ENCODE data around the gene RABGEF1.

GRCh38 chr7:66778201-66778600 lies 37.7 kb downstream of the RABGEF1 start:
- TF ChIP-seq ZNF274 (IDR thresholded peaks at IDR 0.05; ENCODE audit: borderline replicate concordance, extremely low read depth, low read length) (no peak), CTCF (IDR thresholded peaks at IDR 0.05; ENCODE audit: control extremely low read depth in 1 of 3, insufficient read depth in 1 of 3, low read depth in 1 of 3, low read length in 3 of 3) (no peak), EZH2 (IDR thresholded peaks at IDR 0.05; ENCODE audit: low read depth, low read length, severe bottlenecking) (no peak), POLR2A (IDR thresholded peaks at IDR 0.05; ENCODE audit: control extremely low read depth in 1 of 2, low read depth in 2 of 2, low read length in 2 of 2) (no peak), RBBP5 (IDR thresholded peaks at IDR 0.05; ENCODE audit: borderline replicate concordance, low read depth, low read length) (no peak), YY1 (IDR thresholded peaks at IDR 0.05; ENCODE audit: low read depth, low read length) (no peak), TAF1 (IDR thresholded peaks at IDR 0.05; ENCODE audit: low read depth, low read length) (no peak), SIN3A (conservative IDR thresholded peaks at IDR 0.05 in 1 of 2, IDR thresholded peaks at IDR 0.05 in 1 of 2; ENCODE audit: low read depth in 1 of 2, low read length in 2 of 2) (no peak), SRF (IDR thresholded peaks at IDR 0.05; ENCODE audit: low read depth, low read length) (no peak), MAX (IDR thresholded peaks at IDR 0.05) (no peak), BACH1 (IDR thresholded peaks at IDR 0.05; ENCODE audit: low read length) (no peak), PHF8 (conservative IDR thresholded peaks at IDR 0.05; ENCODE audit: low read depth, low read length) (no peak)
